Medulla oblongata (tissue), 1 donor: Measurements from ENCODE around the gene KRT6B.
"Not testable (repeated sequence)": the region's sequence is repeated elsewhere in the genome, so short reads cannot be mapped to it uniquely, and the experiment has no call there.

Experiments used
- DNase-seq: peaks from one replicate; pipeline ENCODE4 v3.0.0-alpha.2; 2015; ENCODE audit errors: extremely low spot score

The KRT6B gene

DNA sequence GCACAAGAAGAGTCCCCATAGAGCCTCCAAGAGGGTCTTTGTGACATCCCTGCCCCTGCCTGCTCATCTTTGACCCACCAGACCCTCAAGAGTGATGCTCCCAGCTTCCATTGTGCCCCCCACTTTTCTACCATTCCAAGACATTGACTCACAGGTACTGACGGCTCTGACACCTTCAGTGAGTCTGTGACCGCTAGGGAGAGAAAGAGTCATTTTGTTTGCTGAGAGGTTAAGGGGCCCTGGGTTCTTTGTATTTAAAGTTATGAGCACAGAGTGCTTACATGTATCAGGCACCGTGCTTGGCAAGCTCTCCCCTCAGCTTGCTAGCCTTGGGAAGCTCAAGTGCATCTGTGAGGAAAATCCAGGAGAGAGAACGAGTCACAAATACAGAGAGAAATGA, 38.7 kb downstream of the KRT6B start:
- no peak for DNase-seq

DNA sequence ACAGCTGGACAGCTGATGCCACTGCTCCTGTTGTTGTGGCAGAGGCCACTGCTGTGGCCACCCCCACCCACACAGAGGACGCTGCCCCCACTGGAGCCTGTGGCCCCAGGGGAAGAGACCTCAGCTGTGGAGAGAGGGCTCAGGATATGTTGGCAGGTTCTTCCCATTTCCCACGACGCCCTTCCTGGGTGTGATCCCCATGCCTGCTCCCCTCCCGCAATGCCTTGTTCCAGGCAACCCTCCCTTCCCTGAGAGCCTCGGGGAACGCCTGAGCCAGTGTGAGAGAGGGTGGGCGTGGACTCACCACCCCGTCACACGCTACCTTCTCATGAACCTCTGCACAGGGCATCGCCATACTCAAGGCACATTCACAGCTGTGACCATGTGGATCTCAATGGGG, 40.1 kb downstream of the KRT6B start:
- DNase-seq: no peak

DNA sequence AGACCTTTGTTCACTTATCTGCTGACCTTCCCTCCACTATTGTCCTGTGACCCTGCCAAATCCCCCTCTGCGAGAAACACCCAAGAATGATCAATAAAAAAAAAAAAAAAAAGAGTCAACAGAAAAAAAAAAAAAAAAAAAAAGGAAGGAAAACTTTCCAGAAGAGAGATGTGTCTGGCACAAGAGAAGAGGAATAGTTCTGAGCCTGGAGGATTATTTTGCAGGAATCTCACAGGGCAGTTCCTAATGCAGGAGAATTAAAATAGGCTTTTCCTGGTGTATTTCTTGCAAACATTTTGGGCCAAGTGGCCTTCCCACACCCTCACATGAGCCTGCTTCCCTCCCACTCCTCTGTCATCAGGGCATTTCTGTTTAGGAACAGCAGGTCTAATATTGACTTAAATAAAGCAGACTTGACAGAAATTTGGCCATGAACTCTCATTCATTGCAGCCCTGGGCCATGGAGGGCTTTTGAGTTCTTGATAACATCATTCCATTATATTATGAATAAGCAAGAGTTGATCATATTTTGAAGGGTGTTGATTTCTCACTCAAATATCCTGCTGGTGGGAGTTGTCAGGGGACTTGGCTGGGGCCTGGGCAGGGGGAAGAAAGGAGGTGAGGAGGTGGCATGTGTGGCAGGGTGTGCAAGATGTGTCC, 41.2 kb downstream of the KRT6B start:
- not testable (repeated sequence) for DNase-seq

DNA sequence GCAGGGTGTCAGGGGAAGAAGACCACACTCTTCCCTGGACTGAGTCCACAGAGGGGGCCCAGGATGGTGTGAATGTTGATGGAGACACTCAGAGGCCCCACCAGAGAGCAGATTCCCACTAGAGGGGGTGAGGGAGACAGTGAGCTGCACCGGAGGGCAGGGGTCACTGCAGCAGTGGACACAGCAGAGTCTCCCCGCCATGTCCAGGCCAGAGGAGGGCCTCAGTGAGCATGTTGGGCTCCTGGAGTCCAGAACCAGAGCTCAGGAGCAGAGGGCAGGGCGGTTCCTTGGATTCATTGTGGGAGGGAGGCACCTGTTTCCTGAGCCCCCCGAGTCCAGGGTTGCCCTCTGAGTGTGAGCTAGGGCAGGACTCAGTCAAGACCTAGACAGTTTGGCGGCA, 44.0 kb downstream of the KRT6B start:
- no peak for DNase-seq

DNA sequence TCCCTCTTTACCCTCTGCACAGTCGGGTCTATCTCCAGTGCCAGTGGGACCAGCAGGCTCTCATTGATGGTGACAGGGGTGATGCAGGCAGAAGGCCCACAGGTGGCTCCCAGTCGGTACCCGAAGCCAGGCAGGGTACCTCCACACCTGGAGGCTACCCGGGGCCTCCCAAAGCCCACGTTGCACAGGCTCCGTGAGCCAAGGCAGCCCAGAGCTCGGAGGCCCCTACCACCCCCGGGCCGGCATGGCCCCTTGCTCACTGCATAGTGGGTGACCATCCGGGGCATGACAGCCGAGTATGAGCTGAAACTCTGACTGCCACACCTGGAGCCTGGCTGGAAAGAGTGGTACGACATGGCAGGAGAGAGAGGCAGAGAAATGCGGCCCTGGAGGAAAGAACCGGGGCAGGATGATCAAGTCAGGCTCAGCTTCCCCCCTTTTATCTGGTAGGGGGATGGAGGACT, 46.0 kb downstream of the KRT6B start, which contains the start of gene KRT82:
Gene KRT82, minus strand, starts transcription at position 414 of the 464 bp plus-strand sequence. Its CDS starts 58 bp downstream, at position 356.
- DNase-seq: no peak

DNA sequence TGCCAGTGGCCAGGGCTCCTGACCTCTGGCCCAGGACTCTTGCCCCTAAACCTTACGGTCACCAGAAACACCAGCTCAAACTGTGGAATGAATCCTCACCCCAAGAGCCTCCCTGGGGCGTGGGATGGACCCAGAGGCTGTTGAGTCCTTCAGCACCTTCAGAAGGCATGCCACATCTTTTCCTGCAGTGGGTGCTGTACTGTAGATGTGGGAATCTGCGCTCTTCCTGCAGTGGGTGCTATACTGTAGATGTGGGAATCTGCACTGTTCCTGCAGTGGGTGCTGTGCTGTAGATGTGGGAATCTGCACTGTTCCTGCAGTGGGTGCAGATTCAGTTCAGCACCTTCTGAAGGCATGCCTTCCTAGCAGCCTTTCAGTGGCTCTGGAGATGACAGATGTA, 47.0 kb downstream of the KRT6B start:
- no peak for DNase-seq

DNA sequence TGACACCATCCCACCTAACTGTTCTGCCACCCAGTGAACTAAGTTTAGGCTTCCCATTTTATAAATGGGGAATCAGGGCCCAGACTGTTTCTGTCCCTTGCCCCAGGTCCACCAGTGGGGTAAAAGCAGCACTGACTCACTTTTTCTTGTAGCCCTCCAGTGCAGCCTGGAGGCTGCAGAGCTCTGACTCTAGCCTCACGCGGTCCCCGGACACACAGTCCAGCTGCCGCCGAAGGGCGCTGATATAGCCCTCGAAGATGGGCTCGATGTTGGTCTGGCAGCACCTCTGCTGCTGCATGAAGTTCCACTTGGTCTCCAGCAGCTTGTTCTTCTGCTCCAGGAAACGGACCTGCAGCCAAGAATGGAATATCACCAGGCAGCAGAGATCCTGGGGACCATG, 48.4 kb downstream of the KRT6B start:
- DNase-seq: no peak

DNA sequence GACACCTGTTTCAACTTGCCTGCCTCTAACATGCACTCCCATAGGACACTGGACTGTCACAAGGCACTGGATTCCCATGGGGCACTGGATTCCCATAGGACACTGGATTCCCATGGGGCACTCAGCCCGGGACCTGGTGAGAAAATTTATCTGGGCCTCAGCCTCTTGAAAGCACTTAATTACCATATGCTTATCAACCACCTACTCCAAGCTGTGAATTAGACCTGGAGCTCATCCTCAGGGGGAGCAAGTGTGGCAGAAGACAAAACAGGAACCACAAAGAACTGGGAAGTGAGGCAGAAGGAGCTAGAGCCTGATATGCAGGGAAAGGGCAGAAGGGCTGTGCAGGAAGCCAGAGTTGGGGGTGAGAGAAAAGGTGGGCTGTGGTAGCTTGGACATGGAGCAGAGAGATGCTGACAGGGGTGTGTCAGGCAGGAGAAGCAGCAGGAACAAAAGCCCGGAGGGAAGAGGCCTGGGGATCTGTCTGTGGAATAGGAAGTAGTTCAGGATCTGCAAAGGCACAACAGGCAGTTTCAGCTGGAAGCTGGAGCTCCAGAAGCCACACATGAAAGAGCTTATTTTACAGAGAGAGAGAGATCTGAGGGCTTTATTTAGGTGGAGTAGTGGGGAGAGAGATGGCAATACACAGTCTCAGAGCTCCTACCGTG, 48.9 kb downstream of the KRT6B start:
- no peak for DNase-seq

DNA sequence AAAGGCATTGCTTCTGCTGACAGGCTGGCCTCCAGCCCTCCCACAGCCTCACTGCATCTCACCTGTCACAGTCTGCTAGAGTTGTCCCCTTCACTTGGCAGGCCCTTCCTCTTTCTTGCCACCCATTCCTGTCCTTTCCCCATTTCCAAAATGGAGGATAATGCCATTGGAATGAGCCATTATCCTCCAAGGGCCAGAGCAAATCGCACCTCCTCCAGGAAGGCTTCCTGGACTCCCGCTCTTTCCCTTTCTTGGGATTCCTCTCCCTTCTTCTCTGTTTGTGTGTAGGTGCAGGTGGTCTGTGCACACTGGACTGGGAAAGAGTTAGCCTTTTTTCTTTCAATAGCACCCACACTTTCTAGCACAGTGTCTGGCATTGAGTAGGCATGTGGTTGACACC, 49.6 kb downstream of the KRT6B start:
- DNase-seq: no peak

DNA sequence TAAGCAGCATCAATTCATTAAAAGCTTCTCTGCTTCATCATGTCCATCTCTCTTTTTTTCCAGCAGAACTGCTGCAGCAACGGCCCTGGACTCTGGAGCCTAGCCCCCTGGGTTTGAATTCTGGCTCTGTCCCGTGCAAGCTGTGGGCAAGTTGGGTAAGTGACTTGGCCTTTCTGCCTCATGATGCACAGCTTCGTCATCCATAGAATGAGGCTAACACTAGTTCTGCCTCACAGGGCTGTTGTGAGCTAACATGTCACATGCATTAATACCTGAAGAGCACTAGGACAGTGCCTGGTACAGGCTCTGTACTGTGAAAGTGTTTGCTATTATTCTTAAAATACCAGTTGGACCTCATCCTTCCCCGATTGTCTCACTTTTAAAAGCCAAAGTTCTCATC, 50.0 kb downstream of the KRT6B start:
- DNase-seq: no peak

DNA sequence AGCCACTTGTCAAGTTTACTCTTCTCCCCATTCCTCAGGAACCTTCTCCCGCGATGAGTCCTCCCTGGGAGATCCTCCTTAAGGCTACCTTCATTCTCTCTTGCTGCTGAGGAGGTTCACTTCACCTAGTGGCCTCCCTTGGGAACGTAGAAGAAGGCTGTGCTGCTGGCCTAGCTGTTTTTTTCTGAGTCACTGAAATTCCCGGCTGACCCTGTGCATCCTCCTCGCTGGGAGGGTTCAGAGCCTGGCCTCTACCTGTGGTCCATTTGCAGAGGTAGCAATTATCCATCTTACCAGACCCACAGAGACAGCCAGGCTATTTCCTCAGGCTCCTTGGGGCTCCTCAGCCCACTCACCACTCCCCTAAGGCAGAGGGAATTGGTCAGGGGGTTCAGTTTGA, 50.4 kb downstream of the KRT6B start:
- DNase-seq: no peak

DNA sequence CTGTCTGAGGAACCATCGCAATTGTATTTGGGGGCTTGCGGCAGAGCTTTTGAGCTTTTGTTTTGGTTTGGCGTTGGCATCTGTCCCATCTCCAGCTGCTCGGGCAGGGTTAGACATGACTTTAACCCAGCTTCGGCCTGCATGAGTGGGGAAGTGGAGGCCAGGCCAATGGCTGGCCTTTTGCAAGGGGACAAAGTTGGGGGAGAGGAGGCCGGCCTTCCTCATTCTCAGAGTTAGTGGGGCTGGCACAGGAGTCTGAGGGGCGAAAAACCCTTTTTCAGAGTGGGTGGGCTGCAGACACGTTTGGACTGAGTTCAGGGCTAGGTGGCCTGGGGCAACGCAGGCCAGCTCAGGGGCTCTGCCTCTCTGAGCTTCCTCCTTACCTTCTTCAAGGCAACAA, 51.0 kb downstream of the KRT6B start:
- DNase-seq: no peak

DNA sequence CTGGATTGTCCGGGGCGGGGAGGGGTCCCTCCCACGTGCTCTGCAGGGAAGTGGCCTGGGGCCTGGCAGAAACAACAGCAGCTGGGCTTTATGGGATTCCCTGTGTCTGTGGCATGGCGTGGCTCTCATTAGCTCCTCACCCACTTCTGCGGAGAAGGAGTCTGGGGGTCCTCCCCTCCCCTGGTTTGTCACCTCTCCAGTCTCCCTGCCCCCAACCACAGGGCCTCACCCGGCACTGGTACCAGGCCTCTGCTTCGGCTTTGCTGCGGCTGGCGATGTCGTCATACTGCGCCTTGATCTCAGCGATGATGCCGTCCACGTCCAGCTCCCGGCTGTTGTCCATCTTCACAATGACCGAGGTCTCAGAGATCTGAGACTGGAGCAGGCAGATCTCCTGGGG, 52.2 kb downstream of the KRT6B start:
- no peak for DNase-seq

DNA sequence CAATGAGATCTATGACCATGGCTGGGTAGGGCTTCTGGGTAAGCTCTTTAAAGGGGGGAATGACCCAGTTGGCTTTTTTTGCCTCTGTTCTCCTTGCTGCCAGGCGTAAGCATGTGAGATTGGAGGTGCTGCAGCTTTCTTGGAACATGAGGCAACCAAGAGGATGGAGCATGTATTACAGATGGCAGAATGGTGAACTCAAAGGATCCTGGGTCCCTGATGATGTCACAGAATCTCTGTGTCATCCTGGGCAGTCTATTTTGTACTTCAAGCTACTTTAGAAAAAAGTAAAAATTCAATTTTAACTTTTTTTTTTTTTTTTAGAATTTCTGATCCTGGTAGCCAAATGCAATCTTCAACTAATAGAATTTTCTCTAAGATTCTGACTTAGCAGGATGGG, 53.8 kb downstream of the KRT6B start:
- no peak for DNase-seq

DNA sequence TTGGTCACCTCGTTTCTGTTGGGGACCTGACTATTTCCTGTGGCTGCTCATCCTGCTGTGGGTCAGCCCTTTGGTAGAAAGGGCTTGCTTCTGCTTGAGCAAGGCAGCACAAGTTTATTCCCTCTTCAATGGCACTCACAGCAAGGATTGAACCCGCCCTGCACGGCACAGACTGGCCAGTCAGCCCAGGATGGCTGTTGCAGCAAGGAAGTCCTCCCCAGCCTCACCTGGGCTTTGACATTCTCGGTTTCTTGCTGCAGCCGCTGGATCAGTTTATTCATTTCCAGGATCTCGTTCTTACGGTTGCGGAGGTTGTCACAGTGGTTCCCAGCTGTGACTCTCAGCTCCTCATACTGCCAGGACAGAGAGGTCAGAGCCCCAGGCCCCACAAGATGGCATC, 55.3 kb downstream of the KRT6B start:
- DNase-seq: no peak
